ENCODE measurements around the gene PDZD8. TPM values are rescaled to one million over a fixed set of nuclear protein-coding genes. Genes with fewer than 3 reads are reported as not detected.

Gene PDZD8
- total RNA-seq, result 10 to 100 TPM; 15.5 to 16.2 TPM

GRCh38 chr10:117375360-117376178 lies at the start of gene PDZD8:
Gene PDZD8 (minus strand): TSS chr10:117375440. CDS start chr10:117375227, 213 bp downstream.
- peak within 1 kb of the TSS; percentile 89 for H3K4me3 Mint-ChIP-seq
- H3K9me3 Mint-ChIP-seq, result no peaks in the 10 kb centered on the region
- peaks cover 21% of the 10 kb centered on the region for H3K27me3 Mint-ChIP-seq
- CTCF ChIA-PET, result interaction anchor here (1.0 kb wide), 1 partner anchor 67 kb away, joined by 3 read pairs; no protein-coding TSS in a partner anchor
- peak within 1 kb of the TSS; percentile 82 for H3K27ac Mint-ChIP-seq
- DNase-seq (peak; percentile 91), ATAC-seq (peak; percentile 86)
- intact Hi-C loops (cut with micrococcal nuclease), result no loop called here
- TF ChIP-seq CTCF (IDR thresholded peaks at IDR 0.05), result no peak
- POLR2A ChIA-PET, result no interaction called here
- peaks cover 25% of the 10 kb centered on the region for H3K4me1 Mint-ChIP-seq (ENCODE audit: low read depth)
- peaks cover 8% of the 10 kb centered on the region for H3K36me3 Mint-ChIP-seq (ENCODE audit: low read depth)

GRCh38 chr10:117424171-117424570 lies 48.9 kb upstream of the PDZD8 start:
- Mint-ChIP-seq H3K27ac (no peak overlapping the region), H3K4me1 (ENCODE audit: low read depth) (no peaks in the 10 kb centered on the region), H3K9me3 (peaks cover 4% of the 10 kb centered on the region), H3K27me3 (peaks cover 3% of the 10 kb centered on the region), H3K36me3 (ENCODE audit: low read depth) (peaks cover 1% of the 10 kb centered on the region), H3K4me3 (no peak overlapping the region)
- ChIA-PET POLR2A (no interaction called here), CTCF (interaction anchor here (2.0 kb wide), 1 partner anchor 18 kb away, joined by 10 read pairs; no protein-coding TSS in a partner anchor)
- no peak for TF ChIP-seq CTCF (IDR thresholded peaks at IDR 0.05)
- ATAC-seq (no peak), DNase-seq (no peak)
- intact Hi-C loops (cut with micrococcal nuclease), result no loop called here

- Mint-ChIP-seq H3K27me3 (peaks cover 3% of the 10 kb centered on the region), H3K27ac (no peak overlapping the region), H3K4me1 (ENCODE audit: low read depth) (no peaks in the 10 kb centered on the region), H3K36me3 (ENCODE audit: low read depth) (peaks cover 1% of the 10 kb centered on the region), H3K4me3 (no peak overlapping the region), H3K9me3 (peaks cover 4% of the 10 kb centered on the region)
- intact Hi-C loops (cut with micrococcal nuclease), result no loop called here
- no peak for ATAC-seq
- no peak for DNase-seq
- POLR2A ChIA-PET, result no interaction called here
- CTCF ChIA-PET, result no interaction called here
- TF ChIP-seq CTCF (IDR thresholded peaks at IDR 0.05), result no peak
Observed at GRCh38 chr10:117421985-117422384, 46.7 kb upstream of the PDZD8 start.

- DNase-seq (no peak), ATAC-seq (no peak)
- intact Hi-C loops (cut with micrococcal nuclease), result no loop called here
- Mint-ChIP-seq H3K9me3 (peaks cover 4% of the 10 kb centered on the region), H3K27ac (no peak overlapping the region), H3K36me3 (ENCODE audit: low read depth) (peaks cover 1% of the 10 kb centered on the region), H3K4me3 (no peak overlapping the region), H3K4me1 (ENCODE audit: low read depth) (no peaks in the 10 kb centered on the region), H3K27me3 (peaks cover 3% of the 10 kb centered on the region)
- ChIA-PET POLR2A (no interaction called here), CTCF (no interaction called here)
- TF ChIP-seq CTCF (IDR thresholded peaks at IDR 0.05), result no peak
Observed at GRCh38 chr10:117420768-117421167, 45.5 kb upstream of the PDZD8 start.

- ChIA-PET POLR2A (no interaction called here), CTCF (no interaction called here)
- Mint-ChIP-seq H3K27ac (no peak overlapping the region), H3K36me3 (ENCODE audit: low read depth) (peaks cover 1% of the 10 kb centered on the region), H3K4me1 (ENCODE audit: low read depth) (no peaks in the 10 kb centered on the region), H3K9me3 (peaks cover 4% of the 10 kb centered on the region), H3K4me3 (no peak overlapping the region), H3K27me3 (peaks cover 3% of the 10 kb centered on the region)
- no peak for DNase-seq
- no peak for ATAC-seq
- intact Hi-C loops (cut with micrococcal nuclease), result no loop called here
- TF ChIP-seq CTCF (IDR thresholded peaks at IDR 0.05), result no peak
Observed at GRCh38 chr10:117419921-117420320, 44.7 kb upstream of the PDZD8 start.

Data from activated CD8-positive, alpha-beta T cell treated with anti-CD3 and anti-CD28 coated beads for 36 hours (primary cell).